SK-N-MC (cell line): Measurements from ENCODE around the gene GID8.

Experiments used
- EZH2 ChIP-seq: fragments of 200-600 bp; sonication (generic); IDR thresholded peaks from one replicate; pipeline ENCODE4 v1.6.1; 2017; ENCODE audit warnings: antibody characterized with exemption
- POLR2AphosphoS5 ChIP-seq: IDR thresholded peaks from 2 replicates; pipeline ENCODE4 v1.6.1; 2012; ENCODE audit warnings: mild to moderate bottlenecking, low read depth, low read length, borderline replicate concordance

GRCh38 chr20:62970307-62971210 is 32.6 kb downstream of the GID8 start:
- no peak for TF ChIP-seq POLR2AphosphoS5
- TF ChIP-seq EZH2, result no peak
